Stimulated activated CD8-positive, alpha-beta memory T cell treated with anti-CD3 and anti-CD28 coated beads, Interleukin-15, amount 100 ng/mL, for 4 hours (primary cell): ENCODE results near the gene ZNF615.
"Not testable (repeated sequence)": the region's sequence is repeated elsewhere in the genome, so short reads cannot be mapped to it uniquely, and the experiment has no call there.

ENCODE experiments used
- DNase-seq, 2 donors: peaks; one replicate each; pipeline ENCODE4 v3.0.0-alpha.2; 2020; ENCODE audit warnings: low read depth in 2 of 2

ZNF615 gene

DNA sequence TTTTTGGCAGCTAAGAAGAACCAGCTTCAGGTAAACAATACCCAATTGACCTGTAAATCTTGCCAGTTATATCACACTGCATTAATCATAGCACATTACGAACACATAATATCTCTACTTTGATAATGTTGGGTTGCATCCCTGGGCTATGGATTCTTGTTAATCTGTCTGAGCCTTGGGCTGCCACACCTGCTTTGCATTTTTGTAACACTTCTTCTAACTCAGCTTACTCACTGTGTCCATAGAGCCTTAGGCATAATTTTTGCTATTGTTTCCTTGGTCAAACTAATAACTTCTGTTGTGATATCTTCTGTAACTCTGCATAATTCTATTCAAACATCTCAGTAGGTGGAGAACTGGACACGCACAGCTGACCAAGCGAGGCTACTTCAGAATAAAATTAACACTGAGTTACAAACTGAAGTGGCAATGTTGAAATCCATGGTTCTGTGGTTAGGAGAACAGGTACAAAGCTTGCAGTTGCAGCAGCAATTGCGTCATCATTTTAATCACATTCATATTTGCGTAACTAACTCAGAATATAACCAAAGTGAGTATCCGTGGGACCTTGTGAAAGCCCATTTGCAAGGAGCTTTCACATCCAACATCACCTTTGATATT is 27.8 kb downstream of the ZNF615 start:
- no peak for DNase-seq

- no peak for DNase-seq
Observed at GRCh38 chr19:51978882-51979281, 29.1 kb downstream of the ZNF615 start.

- no peak for DNase-seq
Observed at GRCh38 chr19:51977346-51977745, 30.7 kb downstream of the ZNF615 start.

DNA sequence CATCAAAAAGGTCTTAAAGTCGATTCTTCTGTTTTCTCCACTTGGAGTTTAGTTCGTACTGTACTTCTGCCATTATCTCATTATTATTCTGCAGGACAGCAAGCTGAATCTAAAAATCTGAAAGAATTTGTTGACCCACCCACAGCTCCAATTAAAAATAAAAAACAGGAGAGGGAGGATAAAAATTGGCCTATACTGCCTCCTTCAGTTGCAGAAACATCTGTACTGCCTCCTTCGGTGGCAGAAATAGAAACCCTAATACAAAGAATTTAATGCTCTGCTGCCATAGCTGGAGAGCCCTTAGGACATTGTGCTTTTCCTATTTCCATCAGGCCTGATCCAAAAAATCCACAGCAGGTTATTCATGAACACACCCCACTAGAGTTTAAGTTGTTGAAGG is 31.2 kb downstream of the ZNF615 start:
- no peak for DNase-seq

GRCh38 chr19:51975787-51976186 is 32.2 kb downstream of the ZNF615 start:
- DNase-seq: not testable (repeated sequence)

DNA sequence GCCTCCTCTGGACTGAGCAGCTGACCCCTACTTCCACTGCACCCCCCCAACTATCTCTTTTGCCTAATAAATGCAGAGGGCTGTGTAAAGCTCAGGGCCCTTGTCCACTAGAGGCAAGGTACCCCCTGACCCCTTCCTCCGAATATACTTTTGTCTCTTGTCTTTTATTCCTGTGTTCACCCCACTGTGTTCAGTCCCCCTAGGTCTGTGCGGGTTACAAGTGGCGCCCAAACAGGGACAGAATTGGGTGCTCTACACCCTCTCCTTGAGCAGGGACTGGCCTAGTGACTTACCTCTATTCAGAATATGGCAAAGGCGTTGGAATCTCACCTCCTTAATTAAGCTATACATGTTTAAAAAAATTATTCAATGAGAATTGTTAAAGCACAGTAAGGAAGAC is 36.4 kb downstream of the ZNF615 start:
- no peak for DNase-seq

GRCh38 chr19:51970718-51971117 is 37.3 kb downstream of the ZNF615 start:
- no peak for DNase-seq

GRCh38 chr19:51965583-51965982 is 42.4 kb downstream of the ZNF615 start:
- DNase-seq: no peak

DNA sequence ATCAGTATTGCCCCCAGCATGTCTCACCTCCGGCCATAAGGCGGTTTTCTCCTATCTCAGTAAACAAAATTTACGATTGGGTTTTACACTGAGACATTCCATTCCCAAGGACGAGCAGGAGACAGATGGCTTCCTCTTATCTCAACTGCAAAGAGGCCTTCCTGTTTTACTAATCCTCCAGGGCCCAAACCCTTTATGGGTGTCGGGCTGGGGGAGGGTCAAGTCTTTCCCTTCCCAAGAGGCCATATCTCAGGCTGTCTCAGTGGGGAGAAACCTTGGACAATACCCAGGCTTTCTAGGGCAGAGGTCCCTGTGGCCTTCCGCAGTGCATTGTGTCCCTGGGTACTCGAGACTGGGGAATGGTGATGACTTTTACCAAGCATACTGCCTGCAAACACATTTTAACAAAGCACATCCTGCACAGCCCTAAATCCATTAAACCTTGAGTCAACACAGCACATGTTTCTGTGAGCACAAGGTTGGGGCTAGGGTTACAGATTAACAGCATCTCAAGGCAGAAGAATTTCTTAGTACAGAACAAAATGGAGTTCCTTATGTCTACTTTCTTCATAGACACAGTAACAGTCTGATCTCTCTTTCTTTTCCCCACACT is 47.3 kb downstream of the ZNF615 start:
- DNase-seq: not testable (repeated sequence)

DNA sequence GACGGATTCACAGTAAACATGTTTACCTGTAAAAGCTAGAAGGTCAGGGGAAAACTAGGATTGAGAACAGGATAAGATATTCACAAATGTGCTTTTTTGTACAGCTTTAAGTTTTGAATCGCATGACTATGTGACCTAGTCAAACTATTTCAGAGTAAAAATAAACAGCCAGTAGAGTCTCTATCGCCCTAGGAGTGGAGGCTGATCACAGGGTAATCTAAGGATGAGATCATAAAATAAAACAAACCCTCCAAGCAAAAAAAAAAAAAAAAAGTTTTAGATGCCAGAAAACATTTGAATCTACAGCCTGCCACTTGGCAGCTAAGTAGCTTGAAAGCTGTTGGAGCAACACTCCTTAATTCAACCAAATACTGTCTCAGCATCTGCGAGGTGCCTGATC is 48.2 kb downstream of the ZNF615 start:
- no peak for DNase-seq

- DNase-seq: not testable (repeated sequence)
Observed at GRCh38 chr19:51957846-51958245, 50.2 kb downstream of the ZNF615 start.

GRCh38 chr19:51948975-51949374 is 59.0 kb downstream of the ZNF615 start:
- DNase-seq: no peak

- no peak for DNase-seq
Observed at GRCh38 chr19:51946602-51947001, 61.4 kb downstream of the ZNF615 start.

- DNase-seq: no peak
Observed at GRCh38 chr19:51944798-51945552, 63.0 kb downstream of the ZNF615 start.
